A549 (cell line): ENCODE data around the gene HMGCS1. TPM values are rescaled to one million over a fixed set of nuclear protein-coding genes. Genes with fewer than 3 reads are reported as not detected.

Source experiments
- BCL3 ChIP-seq: fragments of >200 bp; sonication (Bioruptor Twin); formaldehyde crosslinking; IDR thresholded peaks from 3 replicates; pipeline ENCODE4 v1.6.1; 2016
- BHLHE40 ChIP-seq: IDR thresholded peaks from 2 replicates; pipeline ENCODE4 v1.6.1; 2012; ENCODE audit warnings: low read depth, low read length, inconsistent platforms
- CBX2 ChIP-seq: fragments of 200-600 bp; sonication (generic); IDR thresholded peaks from 2 replicates; pipeline ENCODE4 v1.6.1; 2016; ENCODE audit warnings: low read depth, mild to moderate bottlenecking, borderline replicate concordance
- CBX8 ChIP-seq: fragments of 200-600 bp; sonication (generic); IDR thresholded peaks from 2 replicates; pipeline ENCODE4 v1.6.1; 2016
- CEBPB ChIP-seq, 2 experiments: fragments of >200 bp in 1 of 2; sonication (Bioruptor Twin) in 1 of 2; formaldehyde crosslinking in 1 of 2; IDR thresholded peaks; 2 replicates each; pipeline ENCODE4 v1.6.1; 2012 to 2016
- CHD2 ChIP-seq: fragments of 150-350 bp; IDR thresholded peaks from 2 replicates; pipeline ENCODE4 v1.6.1; 2014; ENCODE audit warnings: low read length; ENCODE audit not compliant: partially characterized antibody
- CHD4 ChIP-seq: fragments of 200-600 bp; sonication (generic); IDR thresholded peaks from 2 replicates; pipeline ENCODE4 v1.6.1; 2016; ENCODE audit warnings: antibody characterized with exemption, mild to moderate bottlenecking, borderline replicate concordance
- EHF ChIP-seq: fragments of 250-450 bp; sonication (Bioruptor Pico); IDR thresholded peaks from 2 replicates; pipeline ENCODE4 v1.5.0; 2020; ENCODE audit warnings: mild to moderate bottlenecking
- EHMT2 ChIP-seq: fragments of 200-600 bp; sonication (generic); IDR thresholded peaks from 2 replicates; pipeline ENCODE4 v1.6.1; 2016; ENCODE audit warnings: antibody characterized with exemption, low read depth, mild to moderate bottlenecking, moderate library complexity
- ELK1 ChIP-seq: fragments of 150-350 bp; IDR thresholded peaks from 2 replicates; pipeline ENCODE4 v1.6.1; 2014; ENCODE audit warnings: low read depth, mild to moderate bottlenecking, low read length
- FOSB ChIP-seq: fragments of 250-450 bp; sonication (Bioruptor Pico); IDR thresholded peaks from 2 replicates; pipeline ENCODE4 v1.5.0; 2020; ENCODE audit warnings: mild to moderate bottlenecking, moderate library complexity
- FOSL2 ChIP-seq, 2 experiments: fragments of 450-650 bp in 1 of 2; fragments of >200 bp in 1 of 2; sonication (Bioruptor Twin) in 1 of 2; formaldehyde crosslinking; IDR thresholded peaks; 2 replicates each; pipeline versions ENCODE4 v1.5.0 to v1.6.1; 2016 to 2020; ENCODE audit warnings: mild to moderate bottlenecking in 1 of 2, moderate library complexity in 1 of 2
- GATA3 ChIP-seq: IDR thresholded peaks from 2 replicates; pipeline ENCODE4 v1.6.1; 2012; ENCODE audit warnings: borderline replicate concordance
- HOXA7 ChIP-seq: fragments of 250-450 bp; sonication (Bioruptor Pico); IDR thresholded peaks from 2 replicates; pipeline ENCODE4 v1.5.0; 2020; ENCODE audit warnings: mild to moderate bottlenecking, moderate library complexity
- KDM5A ChIP-seq: fragments of 200-600 bp; sonication (generic); IDR thresholded peaks from 2 replicates; pipeline ENCODE4 v1.6.1; 2016; ENCODE audit warnings: antibody characterized with exemption, mild to moderate bottlenecking
- MAX ChIP-seq: IDR thresholded peaks from 2 replicates; pipeline ENCODE4 v1.6.1; 2012
- MAZ ChIP-seq: fragments of 150-350 bp; IDR thresholded peaks from 2 replicates; pipeline ENCODE4 v1.6.1; 2014; ENCODE audit warnings: antibody characterized with exemption, low read depth, low read length, borderline replicate concordance
- NFE2L2 ChIP-seq: fragments of 150-350 bp; conservative IDR thresholded peaks from 2 replicates; pipeline ENCODE4 v1.6.1; 2014; ENCODE audit warnings: low read length
- PBX3 ChIP-seq: IDR thresholded peaks from 2 replicates; pipeline ENCODE4 v1.6.1; 2012
- RAD21 ChIP-seq, 2 experiments: fragments of >200 bp in 1 of 2; sonication (Bioruptor Twin) in 1 of 2; formaldehyde crosslinking in 1 of 2; IDR thresholded peaks in 1 of 2; conservative IDR thresholded peaks in 1 of 2; 2 replicates in 1 of 2; 3 replicates in 1 of 2; pipeline ENCODE4 v1.6.1; 2012 to 2018; ENCODE audit warnings: inconsistent platforms in 1 of 2
- RCOR1 ChIP-seq: fragments of 150-350 bp; IDR thresholded peaks from 2 replicates; pipeline ENCODE4 v1.6.1; 2014; ENCODE audit warnings: antibody characterized with exemption, low read length, low read depth
- RFX5 ChIP-seq: fragments of 450-650 bp; IDR thresholded peaks from 2 replicates; pipeline ENCODE4 v1.7.1; 2014; ENCODE audit warnings: antibody characterized with exemption, mild to moderate bottlenecking, moderate library complexity
- RNF2 ChIP-seq: fragments of 200-600 bp; sonication (generic); IDR thresholded peaks from 2 replicates; pipeline ENCODE4 v1.6.1; 2016; ENCODE audit warnings: low read depth, mild to moderate bottlenecking, antibody characterized with exemption, moderate library complexity, borderline replicate concordance
- SMC3 ChIP-seq: fragments of >200 bp; sonication (Bioruptor Twin); formaldehyde crosslinking; IDR thresholded peaks from 3 replicates; pipeline ENCODE4 v1.6.1; 2018; ENCODE audit warnings: inconsistent platforms
- SREBF2 ChIP-seq: fragments of 450-650 bp; IDR thresholded peaks from 2 replicates; pipeline ENCODE4 v1.6.1; 2014; ENCODE audit warnings: mild to moderate bottlenecking, moderate library complexity
- USF2 ChIP-seq: fragments of 450-650 bp; IDR thresholded peaks from 2 replicates; pipeline ENCODE4 v1.6.1; 2014; ENCODE audit warnings: antibody characterized with exemption
- polyA plus RNA-seq, 4 experiments: library from polyadenylated mRNA; depleted of rRNA in 3 of 4; stranded (reverse); fragments of >200 nt; fragmentation: RNase III in 1 of 4; extraction: RNeasy Plus Mini Kit Qiagen cat#74134 plus additional on column Dnase treatment in 1 of 4; gene quantifications; 2 replicates in 3 of 4; 3 replicates in 1 of 4; pipeline ENCODE4 v1.2.3, GENCODE V29; 2011 to 2017

The HMGCS1 gene
- polyA plus RNA-seq, 2 of the 4 experiments (the other 2 are of a cell fraction) = 64.8 to 72.8 TPM

GRCh38 chr5:43313035-43313853, at the start of gene HMGCS1 (continued):
- peak; percentile 88 for TF ChIP-seq PBX3
- TF ChIP-seq EHF = no peak
- TF ChIP-seq CBX8 = no peak
- peak; percentile 85 for TF ChIP-seq RFX5
- no peak for TF ChIP-seq RCOR1
- TF ChIP-seq RAD21 (conservative IDR thresholded peaks at IDR 0.05 in 1 of 2, IDR thresholded peaks at IDR 0.05 in 1 of 2) = no peak
- no peak for TF ChIP-seq EHMT2
- no peak for TF ChIP-seq ELK1
- TF ChIP-seq MAZ = no peak
- TF ChIP-seq CBX2 = no peak
- no peak for TF ChIP-seq GATA3
- TF ChIP-seq FOSL2 (IDR thresholded peaks at IDR 0.05) = no peak
- no peak for TF ChIP-seq FOSL2 (CRISPR knock-in tag; IDR thresholded peaks at IDR 0.05)
- TF ChIP-seq USF2 = peak; percentile 62
- peak; percentile 62; the same call in 1 of the 2 replicates for TF ChIP-seq MAX
- TF ChIP-seq CHD2 = peak; percentile 59
- TF ChIP-seq CHD4 = no peak
- no peak for TF ChIP-seq NFE2L2
- no peak; the same call in 2 of the 3 replicates for TF ChIP-seq SMC3
- TF ChIP-seq HOXA7 (CRISPR knock-in tag) = no peak
- TF ChIP-seq SREBF2 = peak; percentile 17; the same call in 1 of the 2 replicates
- no peak for TF ChIP-seq FOSB (CRISPR knock-in tag)
- TF ChIP-seq CEBPB (IDR thresholded peaks at IDR 0.05) = no peak
- no peak for TF ChIP-seq KDM5A
- TF ChIP-seq BHLHE40 = peak; percentile 89
- TF ChIP-seq BCL3 = 0 out of 3 replicates have a peak, but pooled peaks have one; percentile 55
- TF ChIP-seq RNF2 = no peak
